A549 (cell line): Measurements from ENCODE around the gene GOLGA6A.

Source experiments
- CEBPB ChIP-seq, 2 experiments: fragments of >200 bp in 1 of 2; sonication (Bioruptor Twin) in 1 of 2; formaldehyde crosslinking in 1 of 2; IDR thresholded peaks; 2 replicates each; pipeline ENCODE4 v1.6.1; 2012 to 2016
- EP300 ChIP-seq, 2 experiments: fragments of >200 bp; sonication (Bioruptor Twin); formaldehyde crosslinking; IDR thresholded peaks; 2 replicates in 1 of 2; 3 replicates in 1 of 2; pipeline ENCODE4 v1.6.1; 2016 to 2017
- TF ChIP-seq, protein P1 (sequence below): fragments of >200 bp; sonication (Bioruptor Twin); formaldehyde crosslinking; IDR thresholded peaks from 3 replicates; pipeline ENCODE4 v1.5.1; 2016

DNA sequence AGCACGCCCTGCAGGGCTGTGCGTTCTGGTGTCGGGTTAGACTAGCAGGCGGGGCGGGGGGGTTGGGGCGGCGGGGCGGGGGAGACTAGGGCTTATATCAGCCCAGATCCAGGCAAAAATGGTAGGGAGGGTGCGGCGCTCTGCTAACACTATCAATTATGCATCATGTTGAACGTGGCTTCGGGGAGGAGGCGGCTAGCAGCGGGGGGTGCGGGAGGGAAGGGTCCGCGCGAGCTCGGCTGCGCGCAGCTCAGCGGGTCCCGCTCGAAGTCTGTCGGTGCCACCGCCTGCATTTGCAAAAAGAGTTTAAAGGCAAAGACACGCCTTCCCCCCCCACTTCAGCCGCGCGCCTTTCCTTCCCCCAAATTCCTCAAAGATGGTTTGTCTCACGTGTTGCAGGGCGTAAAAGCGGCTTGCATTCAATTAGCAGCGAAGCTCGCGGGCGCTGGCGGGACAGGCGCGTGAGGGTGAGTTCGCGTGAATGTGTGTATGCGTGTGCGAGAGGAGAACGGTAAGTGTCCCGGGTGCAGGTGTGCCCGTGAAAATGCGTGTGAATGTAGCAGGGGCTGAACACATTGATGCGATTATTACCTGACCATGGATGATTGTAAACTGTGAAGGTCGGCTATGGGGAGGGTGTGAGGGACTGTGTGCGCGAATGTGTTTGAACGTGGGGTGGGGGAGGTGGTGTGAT lies 48.0 kb upstream of the GOLGA6A start, which contains the start of gene ISLR2:
- TF ChIP-seq, protein P1, sequence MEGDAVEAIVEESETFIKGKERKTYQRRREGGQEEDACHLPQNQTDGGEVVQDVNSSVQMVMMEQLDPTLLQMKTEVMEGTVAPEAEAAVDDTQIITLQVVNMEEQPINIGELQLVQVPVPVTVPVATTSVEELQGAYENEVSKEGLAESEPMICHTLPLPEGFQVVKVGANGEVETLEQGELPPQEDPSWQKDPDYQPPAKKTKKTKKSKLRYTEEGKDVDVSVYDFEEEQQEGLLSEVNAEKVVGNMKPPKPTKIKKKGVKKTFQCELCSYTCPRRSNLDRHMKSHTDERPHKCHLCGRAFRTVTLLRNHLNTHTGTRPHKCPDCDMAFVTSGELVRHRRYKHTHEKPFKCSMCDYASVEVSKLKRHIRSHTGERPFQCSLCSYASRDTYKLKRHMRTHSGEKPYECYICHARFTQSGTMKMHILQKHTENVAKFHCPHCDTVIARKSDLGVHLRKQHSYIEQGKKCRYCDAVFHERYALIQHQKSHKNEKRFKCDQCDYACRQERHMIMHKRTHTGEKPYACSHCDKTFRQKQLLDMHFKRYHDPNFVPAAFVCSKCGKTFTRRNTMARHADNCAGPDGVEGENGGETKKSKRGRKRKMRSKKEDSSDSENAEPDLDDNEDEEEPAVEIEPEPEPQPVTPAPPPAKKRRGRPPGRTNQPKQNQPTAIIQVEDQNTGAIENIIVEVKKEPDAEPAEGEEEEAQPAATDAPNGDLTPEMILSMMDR = no peak
- TF ChIP-seq CEBPB (IDR thresholded peaks at IDR 0.05) = no peak
- TF ChIP-seq EP300 (IDR thresholded peaks at IDR 0.05) = no peak
